Right atrium auricular region (tissue), 2 donors: Measurements from ENCODE around the gene COL27A1. TPM values are rescaled to one million over a fixed set of nuclear protein-coding genes. Genes with fewer than 3 reads are reported as not detected.

ENCODE experiments used
- DNase-seq: peaks from one replicate; pipeline ENCODE4 v3.0.0-alpha.2; 2019; ENCODE audit warnings: low spot score
- H3K27ac ChIP-seq, 2 donors: fragments of 200-600 bp; sonication (generic); 1 replicate in 1 of 2; 2 replicates in 1 of 2; pipeline ENCODE4 v1.5.1; 2016 to 2019
- H3K27me3 ChIP-seq, 2 donors: fragments of 200-600 bp; sonication (generic); one replicate each; pipeline versions ENCODE4 v1.5.1 to v1.6.0; 2017 to 2019
- H3K36me3 ChIP-seq: fragments of 200-600 bp; sonication (generic); one replicate; pipeline ENCODE4 v1.5.1; 2016
- H3K4me1 ChIP-seq, 2 donors: fragments of 200-600 bp; sonication (generic); one replicate each; pipeline versions ENCODE4 v1.5.1 to v1.6.0; 2017 to 2019
- H3K4me3 ChIP-seq, 2 donors: fragments of 200-600 bp; sonication (generic); 1 replicate in 1 of 2; 2 replicates in 1 of 2; pipeline ENCODE4 v1.5.1; 2017 to 2019; ENCODE audit warnings: mild to moderate bottlenecking in 1 of 2, moderate library complexity in 1 of 2
- H3K9me3 ChIP-seq, 2 donors: fragments of 200-600 bp; sonication (generic); one replicate each; pipeline ENCODE4 v1.5.1; 2019
- CTCF ChIP-seq, 2 donors: fragments of 200-600 bp; sonication (generic); IDR thresholded peaks; one replicate each; pipeline ENCODE4 v1.5.1; 2019; ENCODE audit warnings: antibody characterized with exemption in 2 of 2
- total RNA-seq, 2 donors: library from RNA; depleted of rRNA; stranded (reverse); fragments of >200 nt; gene quantifications; one replicate each; pipeline ENCODE4 v1.1.0, GENCODE V29; 2016

The COL27A1 gene
- total RNA-seq, 2 donors from 2014 or later, result 1.5 to 2.7 TPM

GRCh38 chr9:114249424-114250234 lies 94.3 kb downstream of the COL27A1 start:
- H3K4me3 ChIP-seq, result no peak overlapping the region
- H3K27ac ChIP-seq, result peak overlapping the region; percentile 71 to 75
- H3K36me3 ChIP-seq, result no peaks in the 10 kb centered on the region
- peaks cover 0 to 33% of the 10 kb centered on the region in 2 donors for H3K4me1 ChIP-seq
- H3K9me3 ChIP-seq, result no peaks in the 10 kb centered on the region
- no peaks in the 10 kb centered on the region for H3K27me3 ChIP-seq
- no peak for DNase-seq
- TF ChIP-seq CTCF (IDR thresholded peaks at IDR 0.05), result no peak

GRCh38 chr9:114250235-114250568 lies 94.9 kb downstream of the COL27A1 start:
- H3K9me3 ChIP-seq, result no peaks in the 10 kb centered on the region
- peaks cover 0 to 33% of the 10 kb centered on the region in 2 donors for H3K4me1 ChIP-seq
- H3K27me3 ChIP-seq, result no peaks in the 10 kb centered on the region
- no peak overlapping the region for H3K4me3 ChIP-seq
- no peaks in the 10 kb centered on the region for H3K36me3 ChIP-seq
- no peak for TF ChIP-seq CTCF (IDR thresholded peaks at IDR 0.05)
- peak overlapping the region; percentile 71 to 75 for H3K27ac ChIP-seq
- DNase-seq, result peak; percentile 69

- Histone ChIP-seq H3K27ac (peak overlapping the region; percentile 71 to 75), H3K27me3 (no peaks in the 10 kb centered on the region), H3K4me3 (no peak overlapping the region), H3K9me3 (no peaks in the 10 kb centered on the region), H3K36me3 (no peaks in the 10 kb centered on the region), H3K4me1 (peaks cover 0 to 33% of the 10 kb centered on the region in 2 donors)
- no peak for DNase-seq
- no peak for TF ChIP-seq CTCF (IDR thresholded peaks at IDR 0.05)
Observed at GRCh38 chr9:114250648-114251047, 95.3 kb downstream of the COL27A1 start.

- no peaks in the 10 kb centered on the region for H3K36me3 ChIP-seq
- H3K4me3 ChIP-seq, result no peak overlapping the region
- peaks cover 0 to 27% of the 10 kb centered on the region in 2 donors for H3K4me1 ChIP-seq
- no peaks in the 10 kb centered on the region for H3K27me3 ChIP-seq
- no peak for DNase-seq
- TF ChIP-seq CTCF (IDR thresholded peaks at IDR 0.05), result no peak
- H3K9me3 ChIP-seq, result no peaks in the 10 kb centered on the region
- H3K27ac ChIP-seq, result no peak overlapping the region
Observed at GRCh38 chr9:114252394-114252793, 97.1 kb downstream of the COL27A1 start.

- no peak overlapping the region for H3K4me3 ChIP-seq
- DNase-seq, result no peak
- TF ChIP-seq CTCF (IDR thresholded peaks at IDR 0.05), result no peak
- H3K27me3 ChIP-seq, result no peaks in the 10 kb centered on the region
- H3K9me3 ChIP-seq, result no peaks in the 10 kb centered on the region
- H3K36me3 ChIP-seq, result no peaks in the 10 kb centered on the region
- no peak overlapping the region for H3K27ac ChIP-seq
- H3K4me1 ChIP-seq, result no peaks in the 10 kb centered on the region
Observed at GRCh38 chr9:114256827-114257328, 101.5 kb downstream of the COL27A1 start.
